Breast epithelium (tissue), 3 donors: ENCODE measurements around the gene DCTN2.

ENCODE experiments used
- POLR2A ChIP-seq: fragments of 450-650 bp; IDR thresholded peaks from one replicate; pipeline ENCODE4 v1.6.1; 2016; ENCODE audit warnings: antibody characterized with exemption, mild to moderate bottlenecking, moderate library complexity
- POLR2AphosphoS5 ChIP-seq, 3 donors: sonication (generic); formaldehyde crosslinking; IDR thresholded peaks; one replicate each; pipeline ENCODE4 v1.6.1; 2017; ENCODE audit warnings: antibody characterized with exemption in 3 of 3
- TF ChIP-seq, protein P1 (sequence below), 3 donors: fragments of 450-650 bp; IDR thresholded peaks; one replicate each; pipeline ENCODE4 v1.5.1; 2016 to 2017; ENCODE audit warnings: antibody characterized with exemption in 3 of 3, mild to moderate bottlenecking in 3 of 3, moderate library complexity in 3 of 3

DNA sequence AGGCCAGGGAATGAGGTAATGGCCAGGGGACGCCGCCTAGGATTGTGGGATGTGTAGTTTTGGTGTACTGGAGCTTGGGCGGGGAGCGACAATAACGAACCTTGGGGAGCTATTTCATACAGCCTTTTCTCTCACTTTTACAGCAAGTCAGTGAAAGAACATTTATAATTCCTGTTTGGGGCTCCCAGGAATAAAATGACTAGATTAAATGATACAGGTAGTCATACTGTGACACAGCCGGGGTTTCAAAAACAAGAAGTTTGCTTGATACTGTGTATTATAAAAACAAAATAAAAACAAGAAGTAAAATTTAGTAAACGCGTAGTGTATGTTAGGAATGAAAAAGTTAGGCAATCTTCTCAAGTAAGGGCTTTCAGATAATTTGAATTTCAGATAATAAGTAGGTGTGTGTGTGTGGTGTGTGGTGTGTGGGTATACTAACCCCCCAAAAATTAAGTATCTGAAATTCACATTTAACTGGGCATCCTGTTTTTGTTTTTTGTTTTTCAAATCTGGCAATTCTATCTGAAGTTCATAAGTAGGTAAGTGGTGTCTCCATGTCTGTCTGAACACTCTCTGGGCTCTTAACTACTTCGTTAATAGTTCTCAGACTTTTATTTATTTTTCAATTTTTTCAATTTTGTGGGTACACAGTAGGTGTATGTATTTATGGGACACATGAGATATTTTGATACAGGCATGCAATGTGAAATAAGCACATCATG is 458 bp upstream of the DCTN2 start:
- TF ChIP-seq, protein P1, sequence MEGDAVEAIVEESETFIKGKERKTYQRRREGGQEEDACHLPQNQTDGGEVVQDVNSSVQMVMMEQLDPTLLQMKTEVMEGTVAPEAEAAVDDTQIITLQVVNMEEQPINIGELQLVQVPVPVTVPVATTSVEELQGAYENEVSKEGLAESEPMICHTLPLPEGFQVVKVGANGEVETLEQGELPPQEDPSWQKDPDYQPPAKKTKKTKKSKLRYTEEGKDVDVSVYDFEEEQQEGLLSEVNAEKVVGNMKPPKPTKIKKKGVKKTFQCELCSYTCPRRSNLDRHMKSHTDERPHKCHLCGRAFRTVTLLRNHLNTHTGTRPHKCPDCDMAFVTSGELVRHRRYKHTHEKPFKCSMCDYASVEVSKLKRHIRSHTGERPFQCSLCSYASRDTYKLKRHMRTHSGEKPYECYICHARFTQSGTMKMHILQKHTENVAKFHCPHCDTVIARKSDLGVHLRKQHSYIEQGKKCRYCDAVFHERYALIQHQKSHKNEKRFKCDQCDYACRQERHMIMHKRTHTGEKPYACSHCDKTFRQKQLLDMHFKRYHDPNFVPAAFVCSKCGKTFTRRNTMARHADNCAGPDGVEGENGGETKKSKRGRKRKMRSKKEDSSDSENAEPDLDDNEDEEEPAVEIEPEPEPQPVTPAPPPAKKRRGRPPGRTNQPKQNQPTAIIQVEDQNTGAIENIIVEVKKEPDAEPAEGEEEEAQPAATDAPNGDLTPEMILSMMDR (IDR thresholded peaks at IDR 0.05): no peak
- TF ChIP-seq POLR2A (no peak), POLR2AphosphoS5 (IDR thresholded peaks at IDR 0.05) (no peak)
